HEK293T (cell line): ENCODE results near the gene KY.

Experiments used
- BHLHE40 ChIP-seq: fragments of 450-650 bp; IDR thresholded peaks from 2 replicates; pipeline ENCODE4 v1.6.1; 2016; ENCODE audit warnings: mild to moderate bottlenecking, moderate library complexity, borderline replicate concordance
- L3MBTL2 ChIP-seq: fragments of 450-650 bp; conservative IDR thresholded peaks from 2 replicates; pipeline ENCODE4 v1.6.1; 2016; ENCODE audit warnings: mild to moderate bottlenecking
- SP1 ChIP-seq: fragments of 450-650 bp; IDR thresholded peaks from 2 replicates; pipeline ENCODE4 v1.6.1; 2017
- TARDBP ChIP-seq: fragments of 450-650 bp; IDR thresholded peaks from 2 replicates; pipeline ENCODE4 v1.6.1; 2016

GRCh38 chr3:134611516-134611915 is 39.3 kb downstream of the KY start:
- TF ChIP-seq SP1 (no peak), TARDBP (no peak), BHLHE40 (no peak), L3MBTL2 (no peak)
